Thyroid gland (tissue), 4 donors: Measurements from ENCODE around the gene SALL3.

Source experiments
- POLR2A ChIP-seq, 2 donors: fragments of 450-650 bp; IDR thresholded peaks; one replicate each; pipeline ENCODE4 v1.6.1; 2017; ENCODE audit warnings: antibody characterized with exemption in 2 of 2, mild to moderate bottlenecking in 2 of 2, moderate library complexity in 1 of 2
- TF ChIP-seq, protein P1 (sequence below), 6 experiments: fragments of 200-600 bp in 3 of 6; fragments of 450-650 bp in 3 of 6; sonication (generic) in 3 of 6; IDR thresholded peaks; one replicate each; pipeline ENCODE4 v1.5.1; 2016 to 2019; ENCODE audit warnings: antibody characterized with exemption in 6 of 6, mild to moderate bottlenecking in 2 of 6, inconsistent platforms in 1 of 6, moderate library complexity in 1 of 6

GRCh38 chr18:78932281-78932680 is 47.3 kb upstream of the SALL3 start:
- TF ChIP-seq, protein P1, sequence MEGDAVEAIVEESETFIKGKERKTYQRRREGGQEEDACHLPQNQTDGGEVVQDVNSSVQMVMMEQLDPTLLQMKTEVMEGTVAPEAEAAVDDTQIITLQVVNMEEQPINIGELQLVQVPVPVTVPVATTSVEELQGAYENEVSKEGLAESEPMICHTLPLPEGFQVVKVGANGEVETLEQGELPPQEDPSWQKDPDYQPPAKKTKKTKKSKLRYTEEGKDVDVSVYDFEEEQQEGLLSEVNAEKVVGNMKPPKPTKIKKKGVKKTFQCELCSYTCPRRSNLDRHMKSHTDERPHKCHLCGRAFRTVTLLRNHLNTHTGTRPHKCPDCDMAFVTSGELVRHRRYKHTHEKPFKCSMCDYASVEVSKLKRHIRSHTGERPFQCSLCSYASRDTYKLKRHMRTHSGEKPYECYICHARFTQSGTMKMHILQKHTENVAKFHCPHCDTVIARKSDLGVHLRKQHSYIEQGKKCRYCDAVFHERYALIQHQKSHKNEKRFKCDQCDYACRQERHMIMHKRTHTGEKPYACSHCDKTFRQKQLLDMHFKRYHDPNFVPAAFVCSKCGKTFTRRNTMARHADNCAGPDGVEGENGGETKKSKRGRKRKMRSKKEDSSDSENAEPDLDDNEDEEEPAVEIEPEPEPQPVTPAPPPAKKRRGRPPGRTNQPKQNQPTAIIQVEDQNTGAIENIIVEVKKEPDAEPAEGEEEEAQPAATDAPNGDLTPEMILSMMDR (IDR thresholded peaks at IDR 0.05): no peak
- no peak for TF ChIP-seq POLR2A (IDR thresholded peaks at IDR 0.05)
